K562 (cell line): ENCODE data around the gene FRRS1L.

Experiments
- CTCF ChIP-seq, 3 experiments: IDR thresholded peaks in 2 of 3; conservative IDR thresholded peaks in 1 of 3; 2 replicates each; pipeline ENCODE4 v1.5.1; 2011 to 2012; ENCODE audit warnings: low read length in 3 of 3, mild to moderate bottlenecking in 3 of 3, control low read depth in 2 of 3, improper control_type of control experiment in 1 of 3, inconsistent platforms in 1 of 3, low read depth in 1 of 3, mixed read lengths in 1 of 3, moderate library complexity in 1 of 3; ENCODE audit not compliant: insufficient read depth in 2 of 3
- DPF2 ChIP-seq: fragments of 450-650 bp; IDR thresholded peaks from 2 replicates; pipeline ENCODE4 v1.6.1; 2016
- JUN ChIP-seq, 2 experiments: sonication (generic) in 1 of 2; formaldehyde crosslinking in 1 of 2; IDR thresholded peaks; 2 replicates each; pipeline versions ENCODE4 v1.6.1 to v1.8.0; 2012 to 2022; ENCODE audit warnings: borderline replicate concordance in 2 of 2, mild to moderate bottlenecking in 2 of 2, improper control_type of control experiment in 1 of 2, low read depth in 1 of 2, low read length in 1 of 2, missing genetic modification reagents in 1 of 2
- POLR2AphosphoS5 ChIP-seq: IDR thresholded peaks from 2 replicates; pipeline ENCODE4 v1.6.1; 2011; ENCODE audit warnings: mild to moderate bottlenecking, low read depth, low read length, moderate library complexity; ENCODE audit not compliant: control insufficient read depth, insufficient read depth
- U2AF2 ChIP-seq: fragments of 200-400 bp; formaldehyde crosslinking; optimal IDR thresholded peaks from 2 replicates; pipeline ENCODE3; 2017; ENCODE audit warnings: low read depth, mild to moderate bottlenecking, low read length
- YY1 ChIP-seq, 3 experiments: IDR thresholded peaks; 2 replicates each; pipeline ENCODE4 v1.6.1; 2011; ENCODE audit warnings: low read length in 2 of 3, mild to moderate bottlenecking in 2 of 3, moderate library complexity in 2 of 3, borderline replicate concordance in 1 of 3, control low read depth in 1 of 3, low read depth in 1 of 3; ENCODE audit not compliant: insufficient read depth in 3 of 3, insufficient replicate concordance in 2 of 3, control insufficient read depth in 1 of 3, insufficient read length in 1 of 3; ENCODE audit errors: extremely low read depth in 1 of 3

- TF ChIP-seq DPF2 = no peak
- TF ChIP-seq CTCF (IDR thresholded peaks at IDR 0.05 in 2 of 3, conservative IDR thresholded peaks at IDR 0.05 in 1 of 3; ENCODE audit: insufficient read depth in 2 of 3, low read depth in 1 of 3, low read length in 3 of 3) = no peak
- no peak for TF ChIP-seq JUN (IDR thresholded peaks at IDR 0.05; ENCODE audit: borderline replicate concordance, low read depth, low read length)
- TF ChIP-seq JUN (CRISPR knock-in tag; IDR thresholded peaks at IDR 0.05; ENCODE audit: borderline replicate concordance) = no peak
- no peak for TF ChIP-seq U2AF2
- TF ChIP-seq POLR2AphosphoS5 = no peak
- TF ChIP-seq YY1 (IDR thresholded peaks at IDR 0.05; ENCODE audit: borderline replicate concordance in 1 of 3, control insufficient read depth in 1 of 3, extremely low read depth in 1 of 3, insufficient read depth in 3 of 3, insufficient read length in 1 of 3, insufficient replicate concordance in 2 of 3, low read depth in 1 of 3, low read length in 2 of 3) = no peak
Measured at GRCh38 chr9:109101202-109101595, 65.8 kb downstream of the FRRS1L start.
